ENCODE results near the gene NTNG1.

NTNG1 gene

DNA sequence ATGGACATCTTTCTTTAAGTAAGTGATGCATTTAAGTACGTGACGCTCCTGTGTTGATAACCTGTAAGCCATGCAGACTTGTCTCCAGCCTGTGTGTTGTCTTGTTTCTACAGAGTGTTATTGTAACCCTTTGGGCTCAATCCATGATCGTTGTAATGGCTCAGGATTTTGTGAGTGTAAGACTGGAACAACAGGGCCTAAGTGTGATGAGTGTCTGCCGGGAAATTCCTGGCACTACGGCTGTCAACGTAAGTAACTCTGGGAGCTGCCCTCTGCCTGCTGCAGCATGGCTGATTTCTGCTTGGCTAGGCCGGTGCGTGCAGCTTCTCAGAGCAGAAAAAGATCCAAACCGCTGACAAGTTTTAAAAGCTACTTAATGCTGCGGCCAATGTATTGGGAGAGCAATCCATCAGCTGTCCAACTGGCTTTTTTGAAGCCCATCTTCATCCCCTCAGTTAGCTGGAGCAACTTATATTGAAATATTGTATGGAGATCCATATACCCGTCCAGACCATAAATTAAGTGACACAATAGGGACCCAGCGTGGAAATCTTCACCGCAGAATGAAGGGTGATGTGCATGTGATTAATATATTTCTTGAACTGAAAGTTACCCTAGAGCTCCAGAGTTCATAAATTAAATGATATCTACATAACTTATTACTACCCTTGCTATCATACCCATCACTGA is 295.9 kb downstream of the NTNG1 start:
- no peak for FAIRE-seq
- DNase-seq (ENCODE audit: extremely low spot score, insufficient read length, low read depth), result no peak

GRCh38 chr1:107439567-107439966 is 298.7 kb downstream of the NTNG1 start:
- FAIRE-seq, result no peak
- DNase-seq (ENCODE audit: extremely low spot score, insufficient read length, low read depth), result no peak

- DNase-seq (ENCODE audit: extremely low spot score, insufficient read length, low read depth) (no peak), FAIRE-seq (no peak)
These were observed 301.7 kb downstream of the NTNG1 start for GRCh38 chr1:107442551-107442950.

DNA sequence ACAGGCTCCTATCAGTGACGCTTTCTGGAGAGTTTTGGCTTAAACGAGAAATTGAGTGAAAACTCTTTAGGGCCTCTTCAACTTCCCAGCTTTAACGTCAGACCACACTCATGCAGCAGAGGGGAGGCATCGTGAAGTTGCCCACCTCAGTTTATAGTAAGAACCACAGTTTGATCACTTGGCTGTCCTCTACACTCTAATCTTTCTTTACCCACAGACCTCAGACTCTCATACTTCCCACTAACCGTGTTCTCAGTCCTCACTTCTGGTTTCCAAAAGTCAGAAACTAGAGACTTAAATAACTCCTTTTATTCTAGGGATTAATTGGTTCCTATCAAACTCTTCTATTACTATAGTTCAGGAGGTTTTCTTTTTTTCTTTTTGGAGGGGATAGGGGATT is 302.2 kb downstream of the NTNG1 start:
- no peak for DNase-seq (ENCODE audit: extremely low spot score, insufficient read length, low read depth)
- FAIRE-seq, result no peak

GRCh38 chr1:107443860-107444259 is 303.0 kb downstream of the NTNG1 start:
- no peak for DNase-seq (ENCODE audit: extremely low spot score, insufficient read length, low read depth)
- FAIRE-seq, result no peak

GRCh38 chr1:107444302-107444701 is 303.5 kb downstream of the NTNG1 start:
- DNase-seq (ENCODE audit: extremely low spot score, insufficient read length, low read depth) (no peak), FAIRE-seq (no peak)

DNA sequence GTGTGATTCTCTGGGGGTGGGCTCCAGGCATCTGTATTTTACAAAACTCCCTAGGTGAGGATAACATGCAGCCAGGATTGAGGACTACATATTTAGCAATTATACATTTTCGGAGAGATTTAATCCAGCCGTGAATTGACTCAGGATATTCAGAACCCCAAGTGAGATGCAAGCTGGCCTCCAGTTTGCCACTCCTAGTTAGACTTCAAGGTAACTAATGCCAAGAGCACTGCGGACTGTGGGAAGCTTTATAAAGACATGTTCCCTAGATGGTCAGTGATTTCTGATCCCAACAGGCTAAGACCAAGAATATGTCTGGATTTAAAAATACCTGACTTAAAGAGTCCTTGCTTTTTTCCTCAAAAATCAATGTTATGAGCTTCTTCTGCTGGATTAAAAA is 308.5 kb downstream of the NTNG1 start:
- DNase-seq (ENCODE audit: extremely low spot score, insufficient read length, low read depth) (no peak), FAIRE-seq (no peak)

DNA sequence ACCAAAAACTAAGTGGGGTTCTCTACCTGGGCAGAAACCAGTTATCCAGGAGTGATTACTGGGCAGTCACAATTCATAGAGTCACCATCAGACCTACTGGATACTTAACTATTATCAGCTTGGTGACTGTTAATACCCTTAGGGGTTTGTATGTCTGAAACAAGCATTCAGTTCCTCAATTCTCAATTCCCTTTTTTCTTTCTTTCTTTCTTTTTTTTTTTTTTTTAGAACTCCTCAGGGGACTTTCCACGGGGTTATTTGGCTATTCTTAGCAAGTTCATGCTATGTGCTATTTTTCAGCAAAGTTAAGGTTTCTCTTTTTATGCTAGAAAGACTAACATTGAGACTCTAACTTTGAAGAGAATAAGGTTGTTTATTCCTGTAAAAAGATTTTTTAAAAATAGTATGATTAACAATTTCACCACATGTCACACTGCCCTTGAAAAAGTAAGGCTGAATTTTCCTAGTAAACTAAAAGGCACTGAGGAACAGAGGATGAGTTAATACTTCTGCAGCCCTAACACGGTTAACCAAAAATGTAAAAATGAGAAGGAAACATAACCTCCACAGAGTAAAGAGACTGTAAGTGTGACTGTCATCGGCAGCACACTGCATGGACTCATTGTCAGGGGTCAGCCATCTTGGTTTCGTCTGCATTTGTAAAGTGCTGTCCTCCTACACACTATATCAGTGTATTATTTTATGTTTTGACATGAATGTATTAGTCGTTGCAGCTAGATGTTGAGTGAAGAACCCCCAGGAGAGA is 310.2 kb downstream of the NTNG1 start:
- FAIRE-seq, result peak; percentile 91
- no peak for DNase-seq (ENCODE audit: extremely low spot score, insufficient read length, low read depth)

- FAIRE-seq, result no peak
- no peak for DNase-seq (ENCODE audit: extremely low spot score, insufficient read length, low read depth)
These were observed 310.9 kb downstream of the NTNG1 start for GRCh38 chr1:107451715-107452114.

- FAIRE-seq (no peak), DNase-seq (ENCODE audit: extremely low spot score, insufficient read length, low read depth) (no peak)
These were observed 314.0 kb downstream of the NTNG1 start for GRCh38 chr1:107454791-107455190.

- FAIRE-seq (no peak), DNase-seq (ENCODE audit: extremely low spot score, insufficient read length, low read depth) (no peak)
These were observed 317.1 kb downstream of the NTNG1 start for GRCh38 chr1:107457989-107458388.

DNA sequence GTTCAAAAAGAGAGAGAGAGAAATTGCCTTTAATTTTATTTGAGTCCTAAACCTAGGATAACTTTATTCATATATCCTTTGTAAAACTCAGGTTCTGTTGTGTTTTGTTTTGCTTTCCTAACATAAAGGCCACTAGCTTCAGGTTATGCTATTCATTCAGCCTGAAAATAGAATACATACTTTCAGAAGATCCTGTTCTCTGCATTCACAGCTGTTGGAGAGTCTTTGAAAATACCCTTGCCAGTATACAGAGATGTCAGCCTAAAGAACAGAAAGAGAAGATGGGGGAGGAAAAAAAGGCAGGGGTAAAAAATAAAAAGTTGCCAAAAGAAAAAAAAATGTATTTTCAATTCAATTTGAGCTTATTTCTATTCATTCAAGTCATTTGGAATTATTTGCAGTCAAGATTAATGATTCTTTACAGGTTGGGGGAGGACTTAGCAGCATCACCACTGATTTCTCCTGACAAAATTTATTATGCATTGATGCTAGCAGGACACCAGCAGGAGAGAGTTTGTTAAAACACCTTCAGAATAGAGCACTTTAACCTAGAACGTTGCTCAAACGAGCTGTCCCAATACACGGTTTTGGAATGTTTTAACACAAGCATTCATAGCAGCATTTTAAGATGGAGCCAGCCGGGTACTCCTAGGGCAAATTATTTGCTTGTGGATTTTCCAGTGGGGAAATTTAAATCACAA is 318.5 kb downstream of the NTNG1 start:
- FAIRE-seq, result peak; percentile 59

GRCh38 chr1:107460035-107460434 is 319.2 kb downstream of the NTNG1 start:
- FAIRE-seq (peak; percentile 78), DNase-seq (ENCODE audit: extremely low spot score, insufficient read length, low read depth) (no peak)

More for the DNA sequence above, 318.5 kb downstream of the NTNG1 start:
- DNase-seq (ENCODE audit: extremely low spot score, insufficient read length, low read depth), result no peak

DNA sequence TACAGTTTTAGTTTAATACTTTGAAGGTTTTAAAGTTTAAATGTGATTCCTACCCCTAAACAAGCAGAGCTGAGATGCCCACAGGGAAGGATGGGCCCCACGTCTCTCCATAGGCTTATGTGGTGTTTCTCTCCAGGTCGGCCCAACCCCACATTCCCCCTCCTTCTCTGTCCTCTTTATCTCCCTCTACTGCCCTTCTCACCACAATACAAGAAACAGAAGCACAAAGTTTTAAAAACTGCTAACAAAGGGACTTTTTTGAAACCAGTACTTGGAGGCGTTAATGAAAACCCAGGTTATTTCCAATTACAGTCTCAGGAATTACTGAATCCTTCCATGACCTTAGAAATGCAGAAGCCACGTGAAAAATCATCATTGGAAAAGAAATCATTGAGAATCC is 324.0 kb downstream of the NTNG1 start:
- DNase-seq (ENCODE audit: extremely low spot score, insufficient read length, low read depth), result no peak

GRCh38 chr1:107467286-107467685 is 326.4 kb downstream of the NTNG1 start:
- no peak for FAIRE-seq
- DNase-seq (ENCODE audit: extremely low spot score, insufficient read length, low read depth), result no peak

More for the DNA sequence above, 324.0 kb downstream of the NTNG1 start:
- no peak for FAIRE-seq

DNA sequence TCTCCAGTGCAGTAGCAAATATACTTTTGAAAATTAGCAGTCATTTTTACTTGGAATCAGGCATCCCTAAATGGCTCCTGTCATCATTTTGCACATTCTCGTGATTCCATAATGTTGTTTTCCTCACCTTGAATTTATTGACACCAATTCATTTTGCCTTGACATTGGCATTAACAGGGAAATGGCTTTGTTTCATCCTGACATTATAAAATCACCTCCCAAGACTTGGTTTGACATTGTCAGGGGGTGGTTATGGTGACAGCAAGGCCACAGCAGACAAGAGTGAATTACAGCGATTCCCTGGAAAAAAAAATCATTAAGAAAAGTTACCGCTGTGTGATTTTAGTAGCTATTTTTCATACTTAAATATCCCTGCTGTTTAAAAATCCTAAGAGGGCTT is 327.0 kb downstream of the NTNG1 start:
- FAIRE-seq (no peak), DNase-seq (ENCODE audit: extremely low spot score, insufficient read length, low read depth) (no peak)

GRCh38 chr1:107473065-107473464 is 332.2 kb downstream of the NTNG1 start:
- no peak for FAIRE-seq
- no peak for DNase-seq (ENCODE audit: extremely low spot score, insufficient read length, low read depth)

DNA sequence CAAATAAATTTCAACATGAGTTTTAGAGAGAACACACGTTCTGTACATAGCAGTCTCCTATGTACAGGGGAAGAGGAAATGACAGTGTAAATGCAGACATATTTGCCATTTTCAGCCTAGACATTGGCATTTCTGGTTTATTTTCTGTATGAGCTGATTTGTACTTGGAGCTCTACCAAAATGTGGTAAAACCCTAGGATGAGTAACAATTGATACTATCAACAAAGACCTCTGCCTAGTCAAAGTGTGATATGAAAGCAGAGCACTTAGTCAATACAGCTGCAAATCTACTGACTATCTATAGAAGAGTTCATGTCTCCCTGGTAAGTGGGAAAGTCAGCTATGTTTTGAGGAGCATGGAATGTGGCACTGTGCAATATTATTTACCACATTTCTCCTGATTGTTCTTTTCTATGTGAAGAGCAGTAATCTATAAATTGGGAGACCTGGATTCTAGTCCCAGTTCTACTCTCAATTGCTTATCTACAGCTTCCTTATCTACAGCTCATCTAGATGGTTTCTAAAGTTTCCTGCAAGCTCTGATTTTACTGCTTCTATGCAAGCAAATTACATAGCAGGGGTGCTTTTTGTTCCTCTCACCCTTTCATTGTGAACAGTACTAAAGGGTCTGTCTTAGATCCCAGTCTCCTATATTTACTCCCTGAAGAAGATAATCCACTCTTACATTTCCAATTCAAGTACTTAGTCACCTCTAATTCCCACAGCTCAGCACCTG is 334.2 kb downstream of the NTNG1 start:
- FAIRE-seq, result no peak
- no peak for DNase-seq (ENCODE audit: extremely low spot score, insufficient read length, low read depth)

DNA sequence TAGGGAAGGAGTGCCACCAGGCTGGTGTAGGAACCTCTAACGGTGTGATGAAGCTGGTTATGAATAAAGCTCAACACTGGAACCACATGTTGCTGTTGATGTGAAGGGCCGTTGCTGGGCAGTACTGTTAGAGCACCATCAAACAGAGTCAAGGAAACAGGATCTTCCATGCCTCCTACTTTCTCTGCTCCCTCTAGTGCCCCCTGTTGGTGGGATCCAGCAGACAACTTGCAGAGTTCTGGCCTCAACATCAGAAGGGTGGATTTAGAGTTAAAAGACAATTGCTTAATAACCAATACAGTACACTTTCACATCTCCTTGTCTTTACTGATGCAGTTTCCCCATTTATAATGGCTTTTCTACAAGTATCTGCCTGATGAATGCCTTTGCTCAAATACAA is 336.4 kb downstream of the NTNG1 start:
- DNase-seq (ENCODE audit: extremely low spot score, insufficient read length, low read depth), result no peak
- FAIRE-seq, result peak; percentile 12

- DNase-seq (ENCODE audit: extremely low spot score, insufficient read length, low read depth) (no peak), FAIRE-seq (no peak)
These were observed 339.1 kb downstream of the NTNG1 start for GRCh38 chr1:107479865-107480350.

Measured in GM18507 (cell line).